H1 (cell line): ENCODE results near the gene WNT1. TPM values are rescaled to one million over a fixed set of nuclear protein-coding genes. Genes with fewer than 3 reads are reported as not detected.

Source experiments
- CTCF ChIA-PET: fragments of 300-600 bp; sonication (Branson Sonifier 250); formaldehyde crosslinking; loops from one replicate; lab custom pipeline; 2021; ENCODE audit not compliant: partially characterized antibody; lab: Charles Lee
- POLR2A ChIA-PET: fragments of 300-600 bp; sonication (Branson Sonifier 250); formaldehyde crosslinking; loops from one replicate; lab custom pipeline; 2021; ENCODE audit warnings: inconsistent platforms; ENCODE audit not compliant: partially characterized antibody; lab: Charles Lee
- DNase-seq, 2 experiments: peaks; one replicate each; pipeline versions ENCODE4 v3.0.0 to v3.0.0-alpha.2; 2010 to 2022; ENCODE audit warnings: low spot score in 2 of 2, low read depth in 1 of 2, mixed read lengths in 1 of 2
- FAIRE-seq: peaks from 2 replicates; lab custom pipeline; 2011; peaks lifted over from hg19 to GRCh38; lab: Jason Lieb, UNC
- H2AFZ ChIP-seq: 2 replicates; pipeline ENCODE4 v1.8.1; 2012; ENCODE audit warnings: low read length, inconsistent platforms
- H2AK5ac ChIP-seq: 2 replicates; pipeline ENCODE4 v1.6.1; 2013; ENCODE audit warnings: low read depth, low read length
- H2BK120ac ChIP-seq: replicated peaks from 2 replicates; pipeline ENCODE3; 2013; ENCODE audit warnings: low read depth, low read length, inconsistent platforms
- H2BK12ac ChIP-seq: 2 replicates; pipeline ENCODE4 v1.6.1; 2013; ENCODE audit warnings: low read depth, low read length
- H2BK15ac ChIP-seq: 2 replicates; pipeline ENCODE4 v1.6.1; 2013; ENCODE audit warnings: low read length
- H2BK20ac ChIP-seq: 2 replicates; pipeline ENCODE4 v1.6.1; 2013; ENCODE audit warnings: low read length
- H2BK5ac ChIP-seq: 2 replicates; pipeline ENCODE4 v1.6.1; 2013; ENCODE audit warnings: low read depth, low read length
- H3K14ac ChIP-seq: 2 replicates; pipeline ENCODE4 v1.6.1; 2013; ENCODE audit warnings: inconsistent platforms; ENCODE audit not compliant: insufficient read length
- H3K18ac ChIP-seq: 2 replicates; pipeline ENCODE4 v1.6.1; 2013; ENCODE audit warnings: low read length; ENCODE audit errors: extremely low read depth
- H3K23ac ChIP-seq: 2 replicates; pipeline ENCODE4 v1.6.1; 2013; ENCODE audit warnings: inconsistent platforms; ENCODE audit not compliant: insufficient read length
- H3K23me2 ChIP-seq: 2 replicates; pipeline ENCODE4 v1.6.1; 2013; ENCODE audit warnings: low read depth, low read length
- H3K27ac ChIP-seq: 2 replicates; pipeline ENCODE4 v1.6.1; 2011; ENCODE audit warnings: low read depth, low read length, inconsistent platforms
- H3K27me3 ChIP-seq, 4 experiments: replicated peaks in 1 of 4; 1 replicate in 1 of 4; 2 replicates in 3 of 4; pipeline versions ENCODE4 v1.6.1 to v1.8.1; 2011 to 2013; ENCODE audit warnings: low read length in 3 of 4, mild to moderate bottlenecking in 3 of 4, inconsistent platforms in 2 of 4, mixed read lengths in 2 of 4, moderate library complexity in 1 of 4; ENCODE audit not compliant: control insufficient read depth in 3 of 4, insufficient read depth in 3 of 4; ENCODE audit errors: extremely low read depth in 1 of 4
- H3K36me3 ChIP-seq, 4 experiments: 2 replicates each; pipeline versions ENCODE4 v1.6.1 to v1.8.1; 2011 to 2013; ENCODE audit warnings: mild to moderate bottlenecking in 4 of 4, low read length in 3 of 4, moderate library complexity in 2 of 4, control low read depth in 1 of 4, inconsistent platforms in 1 of 4; ENCODE audit not compliant: insufficient read depth in 4 of 4, control insufficient read depth in 2 of 4
- H3K4ac ChIP-seq: replicated peaks from 2 replicates; pipeline ENCODE3; 2013; ENCODE audit warnings: low read length, low read depth, mixed read lengths, inconsistent platforms; ENCODE audit not compliant: insufficient read length
- H3K4me1 ChIP-seq, 4 experiments: replicated peaks in 1 of 4; 1 replicate in 1 of 4; 2 replicates in 3 of 4; pipeline versions ENCODE4 v1.6.1 to v1.8.1; 2011 to 2013; ENCODE audit warnings: low read length in 3 of 4, inconsistent platforms in 2 of 4, mixed read lengths in 1 of 4; ENCODE audit not compliant: insufficient read depth in 4 of 4, control insufficient read depth in 3 of 4
- H3K4me2 ChIP-seq, 2 experiments: 2 replicates each; pipeline versions ENCODE4 v1.6.1 to v1.8.1; 2011 to 2013; ENCODE audit warnings: low read depth in 2 of 2, low read length in 2 of 2, control low read depth in 1 of 2, inconsistent platforms in 1 of 2, mild to moderate bottlenecking in 1 of 2; ENCODE audit not compliant: insufficient read depth in 1 of 2
- H3K4me3 ChIP-seq, 4 experiments: fragments of 200-600, 300-600 bp in 1 of 4; sonication (generic), shearing (Covaris generic), sonication (Bioruptor Twin) in 1 of 4; 2 replicates each; pipeline versions ENCODE4 v1.5.1 to v1.8.1; 2011 to 2016; ENCODE audit warnings: low read length in 4 of 4, low read depth in 3 of 4, control low read depth in 2 of 4, inconsistent platforms in 2 of 4, mild to moderate bottlenecking in 2 of 4, mixed read lengths in 1 of 4, moderate library complexity in 1 of 4; ENCODE audit not compliant: insufficient read depth in 2 of 4; ENCODE audit errors: extremely low read depth in 1 of 4
- H3K56ac ChIP-seq: replicated peaks from 2 replicates; pipeline ENCODE3; 2013; ENCODE audit warnings: low read depth, mild to moderate bottlenecking, mixed read lengths, low read length, inconsistent platforms; ENCODE audit not compliant: insufficient read length
- H3K79me1 ChIP-seq: 2 replicates; pipeline ENCODE4 v1.6.1; 2013; ENCODE audit warnings: low read depth, low read length, control low read depth
- H3K79me2 ChIP-seq, 2 experiments: 2 replicates each; pipeline versions ENCODE4 v1.6.1 to v1.8.1; 2012 to 2013; ENCODE audit warnings: low read length in 2 of 2, mild to moderate bottlenecking in 2 of 2, inconsistent platforms in 1 of 2; ENCODE audit not compliant: insufficient read depth in 2 of 2, control insufficient read depth in 1 of 2
- H3K9ac ChIP-seq, 4 experiments: replicated peaks in 1 of 4; 1 replicate in 1 of 4; 2 replicates in 3 of 4; pipeline versions ENCODE4 v1.6.1 to v1.8.1; 2011 to 2013; ENCODE audit warnings: low read depth in 3 of 4, low read length in 3 of 4, control low read depth in 2 of 4, mild to moderate bottlenecking in 2 of 4, moderate library complexity in 2 of 4, inconsistent platforms in 1 of 4; ENCODE audit errors: extremely low read depth in 1 of 4
- H3K9me3 ChIP-seq, 2 experiments: 2 replicates each; pipeline versions ENCODE4 v1.6.1 to v1.8.1; 2012 to 2013; ENCODE audit warnings: mild to moderate bottlenecking in 2 of 2, moderate library complexity in 2 of 2, control low read depth in 1 of 2, inconsistent platforms in 1 of 2, low read depth in 1 of 2, low read length in 1 of 2, mixed read lengths in 1 of 2; ENCODE audit not compliant: insufficient read depth in 2 of 2
- H4K20me1 ChIP-seq, 2 experiments: replicated peaks in 1 of 2; 2 replicates each; pipeline versions ENCODE3 to v1.8.1; 2011 to 2013; ENCODE audit warnings: inconsistent platforms in 2 of 2, low read length in 2 of 2, mild to moderate bottlenecking in 1 of 2; ENCODE audit not compliant: insufficient read depth in 2 of 2, control insufficient read depth in 1 of 2
- H4K5ac ChIP-seq: 2 replicates; pipeline ENCODE4 v1.6.1; 2013; ENCODE audit warnings: low read length, low read depth, mixed read lengths, inconsistent platforms; ENCODE audit not compliant: insufficient read length
- H4K8ac ChIP-seq: 2 replicates; pipeline ENCODE4 v1.8.0; 2013; ENCODE audit warnings: mild to moderate bottlenecking, moderate library complexity, low read length, inconsistent platforms; ENCODE audit not compliant: insufficient read depth; ENCODE audit errors: extremely low read depth
- H4K91ac ChIP-seq: replicated peaks from 2 replicates; pipeline ENCODE3; 2013; ENCODE audit warnings: low read length, mixed read lengths, inconsistent platforms; ENCODE audit not compliant: insufficient read length
- GABPA ChIP-seq: IDR thresholded peaks from 2 replicates; pipeline ENCODE4 v1.6.1; 2011; ENCODE audit warnings: mild to moderate bottlenecking, low read length, moderate library complexity, borderline replicate concordance; ENCODE audit not compliant: insufficient read depth
- NRF1 ChIP-seq: IDR thresholded peaks from 2 replicates; pipeline ENCODE4 v1.6.1; 2011; ENCODE audit warnings: mild to moderate bottlenecking, low read depth, low read length, improper control_type of control experiment
- SP2 ChIP-seq: IDR thresholded peaks from 2 replicates; pipeline ENCODE4 v1.6.1; 2012; ENCODE audit warnings: mild to moderate bottlenecking, low read length, inconsistent platforms
- WGBS, 2 experiments: shearing (Covaris generic) in 1 of 2; methylation state at CpG; one replicate each; pipeline versions ENCODE4 v1.1.6 to v1.1.7; 2013 to 2015; ENCODE audit warnings: low lambda C conversion rate in 2 of 2, mixed read lengths in 2 of 2, inconsistent platforms in 1 of 2, low coverage in 1 of 2, missing lambda C conversion rate in 1 of 2; ENCODE audit not compliant: insufficient replicate concordance in 2 of 2, insufficient coverage in 1 of 2, insufficient read length in 1 of 2; ENCODE audit errors: extremely low coverage in 1 of 2, missing lambda C conversion rate in 1 of 2; 5-methylcytosine and 5-hydroxymethylcytosine counted together
- polyA plus RNA-seq, 7 experiments: library from polyadenylated mRNA; depleted of rRNA in 3 of 7; stranded (reverse) in 5 of 7; unstranded in 2 of 7; fragments of >200 nt in 5 of 7; fragments of 200-250 nt in 2 of 7; gene quantifications; 1 replicate in 5 of 7; 2 replicates in 1 of 7; 4 replicates in 1 of 7; pipeline versions ENCODE4 v1.2.1 to v1.2.3, GENCODE V29; 2011 to 2013; ENCODE audit warnings: missing spikeins in 2 of 7, mixed read lengths in 2 of 7
- total RNA-seq: library from RNA; stranded (reverse); fragmentation: NEBNext Ultra II Directional; extraction: Animal tissue kit (Norgen Biotek cat#: 25700); gene quantifications from 2 replicates; pipeline ENCODE4 v1.2.1, GENCODE V29; 2021
- TF ChIP-seq, protein P1 (sequence below): IDR thresholded peaks from 2 replicates; pipeline ENCODE4 v1.6.1; 2012; ENCODE audit warnings: low read length, inconsistent platforms

The WNT1 gene
- total and polyA plus RNA-seq, 2 of the 8 experiments (the other 6 are each of a cell fraction or from before 2014, with no cell fraction given), result not detected

DNA sequence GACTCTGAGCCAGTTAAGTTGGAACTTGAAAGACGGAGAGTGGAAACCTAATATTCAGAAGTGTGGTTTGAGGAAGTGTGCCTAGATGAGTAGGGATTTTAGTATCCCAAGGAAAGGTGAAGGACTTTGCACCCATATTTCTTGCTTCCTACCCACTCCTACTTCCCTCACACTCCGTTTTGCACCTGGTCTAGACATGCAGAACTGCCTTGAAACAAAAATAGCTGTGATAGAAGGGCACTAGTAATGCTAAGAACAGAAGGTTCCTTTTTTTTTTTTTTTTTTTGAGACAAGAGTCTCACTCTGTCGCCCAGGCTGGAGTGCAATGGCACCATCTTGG is 20.1 kb upstream of the WNT1 start:
- H3K79me2 ChIP-seq, result peaks cover 24 to 32% of the 10 kb centered on the region in 2 experiments
- H3K4me2 ChIP-seq, result peak overlapping the region; percentile 89 to 99
- peak overlapping the region; percentile 93 to 97 (median 94) for H3K4me3 ChIP-seq
- POLR2A ChIA-PET, result interaction anchor here (0.9 to 6.7 kb wide), 12 partner anchors 10 to 172 kb away, joined by 3 to 77 read pairs (median 4); partner anchors contain the start of gene DDX23
- no peak overlapping the region for H2BK120ac ChIP-seq
- DNase-seq (no peak), FAIRE-seq (no peak)
- no peak overlapping the region for H3K23ac ChIP-seq
- no peak overlapping the region for H4K5ac ChIP-seq
- no peak overlapping the region for H3K14ac ChIP-seq
- TF ChIP-seq, protein P1, sequence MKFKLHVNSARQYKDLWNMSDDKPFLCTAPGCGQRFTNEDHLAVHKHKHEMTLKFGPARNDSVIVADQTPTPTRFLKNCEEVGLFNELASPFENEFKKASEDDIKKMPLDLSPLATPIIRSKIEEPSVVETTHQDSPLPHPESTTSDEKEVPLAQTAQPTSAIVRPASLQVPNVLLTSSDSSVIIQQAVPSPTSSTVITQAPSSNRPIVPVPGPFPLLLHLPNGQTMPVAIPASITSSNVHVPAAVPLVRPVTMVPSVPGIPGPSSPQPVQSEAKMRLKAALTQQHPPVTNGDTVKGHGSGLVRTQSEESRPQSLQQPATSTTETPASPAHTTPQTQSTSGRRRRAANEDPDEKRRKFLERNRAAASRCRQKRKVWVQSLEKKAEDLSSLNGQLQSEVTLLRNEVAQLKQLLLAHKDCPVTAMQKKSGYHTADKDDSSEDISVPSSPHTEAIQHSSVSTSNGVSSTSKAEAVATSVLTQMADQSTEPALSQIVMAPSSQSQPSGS, result no peak
- TF ChIP-seq SP2 (no peak), GABPA (no peak), NRF1 (no peak)
- H3K23me2 ChIP-seq, result peaks cover 9% of the 10 kb centered on the region; the same call in 1 of the 2 replicates
- H3K27ac ChIP-seq, result peak overlapping the region; percentile 54; the same call in 1 of the 2 replicates
- no peaks in the 10 kb centered on the region for H3K27me3 ChIP-seq
- no peak overlapping the region for H3K18ac ChIP-seq
- no peak overlapping the region for H2AK5ac ChIP-seq
- H3K4ac ChIP-seq, result no peak overlapping the region
- H4K8ac ChIP-seq, result no peak overlapping the region
- H2AFZ ChIP-seq, result peak overlapping the region; percentile 73; the same call in 1 of the 2 replicates
- H3K56ac ChIP-seq, result peak overlapping the region; percentile 59
- peaks cover 3% of the 10 kb centered on the region; the same call in 1 of the 2 replicates for H3K79me1 ChIP-seq
- no peak overlapping the region for H2BK5ac ChIP-seq
- H4K20me1 ChIP-seq, result peaks cover 10 to 24% of the 10 kb centered on the region in 2 experiments
- peaks cover 0 to 21% (median 4%) of the 10 kb centered on the region in 4 experiments; a peak in 3 of 8 replicates for H3K36me3 ChIP-seq
- H3K9ac ChIP-seq, result peak overlapping the region in 3 of 4 experiments; percentile 42 to 51 (median 51); a peak in 4 of 7 replicates
- H3K4me1 ChIP-seq, result peaks cover 5 to 14% (median 8%) of the 10 kb centered on the region in 4 experiments; a peak in 6 of 7 replicates
- WGBS, 2 experiments, result 50% methylated on average over 2 of the region's 3 CpGs; no CpG with 5 or more reads in 1 of the 2 experiments
- no peak overlapping the region for H2BK12ac ChIP-seq
- H3K9me3 ChIP-seq, result no peaks in the 10 kb centered on the region
- no peak overlapping the region for H4K91ac ChIP-seq
- CTCF ChIA-PET, result interaction anchor here (0.7 to 40.8 kb wide), 10 partner anchors 8 to 143 kb away, joined by 3 to 1336 read pairs (median 9); partner anchors contain the start of genes DDN, FKBP11 and WNT1
- no peak overlapping the region for H2BK20ac ChIP-seq
- no peak overlapping the region for H2BK15ac ChIP-seq
